ENCODE data around the gene NIFK. TPM values are rescaled to one million over a fixed set of nuclear protein-coding genes. Genes with fewer than 3 reads are reported as not detected.
A peak's percentile ranks its signal among the peaks of the same experiment; 100 is the strongest.

NIFK gene
- 10 to 100 TPM; 38.2 to 39.9 TPM for polyA plus RNA-seq

DNA sequence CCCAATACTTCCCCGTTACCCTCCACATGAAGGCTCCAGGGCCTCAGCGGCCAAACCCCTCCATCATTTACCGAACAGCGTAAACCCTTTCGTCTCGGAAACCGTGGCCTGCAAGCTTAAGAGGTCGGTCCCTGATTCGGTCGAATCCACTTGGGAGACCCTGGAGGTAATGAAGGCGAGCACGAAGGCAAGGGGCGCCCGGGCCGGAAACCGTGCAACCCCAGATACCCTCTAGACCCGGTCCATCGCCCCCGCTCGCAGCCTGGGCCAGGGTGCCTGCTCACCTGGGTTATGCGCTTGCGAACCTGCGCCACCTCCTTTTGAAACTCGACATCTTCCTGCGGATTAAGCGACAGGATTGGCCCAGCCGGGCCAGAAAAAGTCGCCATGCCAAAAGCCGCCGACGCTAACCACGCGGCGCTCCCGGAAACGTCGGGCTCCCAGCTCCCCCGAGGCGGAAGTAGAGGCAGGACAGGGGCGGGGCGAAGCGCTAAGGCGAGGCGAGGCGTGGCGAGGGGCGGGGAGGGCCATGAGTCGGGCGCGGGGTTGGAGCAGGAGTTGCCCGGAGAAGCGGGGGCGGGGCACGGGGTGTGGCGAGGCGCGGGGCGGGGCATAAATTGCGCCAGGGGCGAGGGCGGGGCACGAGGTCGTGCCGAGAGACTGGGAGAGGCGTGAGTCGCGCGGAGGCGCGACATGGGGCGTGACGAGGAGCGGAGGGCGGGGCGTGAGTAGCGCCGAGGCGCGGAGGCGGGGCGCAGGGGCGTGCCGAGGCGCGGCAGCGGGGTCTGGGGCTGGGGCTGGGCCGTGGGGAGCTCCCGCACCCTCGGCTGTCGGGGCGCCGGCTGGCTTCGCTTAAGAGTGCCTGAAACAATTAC is at the start of gene NIFK:
NIFK (minus strand) TSS at position 414 of the 875 bp plus-strand sequence; CDS start at position 389, 25 bp downstream.
- Histone ChIP-seq H3K4me1 (ENCODE audit: control insufficient read depth in 2 of 2, insufficient read depth in 2 of 2, low read length in 1 of 2) (no peaks in the 10 kb centered on the region), H3K4me3 (ENCODE audit: low read depth in 1 of 2, low read length in 2 of 2) (peak within 1 kb of the TSS; percentile 83 to 96), H3K9me3 (ENCODE audit: control insufficient read depth in 2 of 2, insufficient read depth in 1 of 2, low read depth in 1 of 2, low read length in 1 of 2) (no peaks in the 10 kb centered on the region), H3K27me3 (ENCODE audit: control insufficient read depth in 1 of 2, insufficient read depth in 2 of 2, low read length in 2 of 2) (no peaks in the 10 kb centered on the region), H3K27ac (ENCODE audit: low read depth in 2 of 2, low read length in 1 of 2) (peak within 1 kb of the TSS; percentile 83 to 86), H3K36me3 (ENCODE audit: control insufficient read depth in 2 of 2, insufficient read depth in 2 of 2, low read length in 1 of 2) (peaks cover 0 to under 1% of the 10 kb centered on the region in 2 donors)
- WGBS, 2 donors = 0 to 1% methylated on average over 80 to 93 of the region's 93 CpGs

- 45 to 48% methylated on average over 2 of the region's 2 CpGs for WGBS, 2 donors
Observed at GRCh38 chr2:121783180-121783579, 46.5 kb upstream of the NIFK start.

DNA sequence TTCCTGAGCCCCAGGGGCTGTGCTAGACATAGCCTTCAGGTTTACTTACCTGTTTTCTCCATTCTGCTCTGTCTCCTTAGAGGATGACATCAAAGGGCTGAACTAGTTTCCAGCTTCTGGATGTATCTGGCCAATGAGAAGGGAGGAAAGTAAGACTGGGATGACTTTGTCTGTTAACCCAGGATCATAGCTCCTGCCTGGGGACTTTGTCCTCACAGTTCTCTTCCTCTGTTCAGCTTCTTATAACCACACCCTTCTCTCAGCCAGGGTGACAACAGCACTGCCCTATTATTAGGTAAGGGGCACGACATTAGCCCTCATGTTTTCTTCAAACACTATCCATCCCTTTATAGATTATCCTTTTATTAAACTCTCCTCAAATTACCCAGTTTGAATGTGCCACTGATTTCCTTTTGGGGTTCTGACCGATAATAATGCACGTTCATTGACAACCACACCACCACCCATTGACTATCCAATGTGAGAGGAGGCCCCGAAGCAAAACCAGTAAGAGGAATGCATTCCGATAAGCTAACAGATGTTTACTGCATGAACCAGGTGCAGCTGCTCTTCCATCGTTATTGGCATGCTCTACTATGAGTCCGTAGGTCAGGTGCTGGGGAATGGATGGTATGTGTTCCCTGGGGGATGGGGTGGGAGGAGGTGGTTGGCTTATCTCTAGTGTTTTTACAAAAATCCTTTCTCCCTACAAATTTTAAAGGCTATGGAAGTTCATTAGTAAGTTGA is 42.2 kb upstream of the NIFK start:
- H3K9me3 ChIP-seq (ENCODE audit: control insufficient read depth in 2 of 2, insufficient read depth in 1 of 2, low read depth in 1 of 2, low read length in 1 of 2) = no peaks in the 10 kb centered on the region
- 69 to 77% methylated on average over 7 of the region's 7 CpGs for WGBS, 2 donors
- peaks cover 0 to 4% of the 10 kb centered on the region in 2 donors for H3K4me1 ChIP-seq (ENCODE audit: control insufficient read depth in 2 of 2, insufficient read depth in 2 of 2, low read length in 1 of 2)
- peaks cover 0 to 3% of the 10 kb centered on the region in 2 donors for H3K27me3 ChIP-seq (ENCODE audit: control insufficient read depth in 1 of 2, insufficient read depth in 2 of 2, low read length in 2 of 2)
- no peak overlapping the region for H3K4me3 ChIP-seq (ENCODE audit: low read depth in 1 of 2, low read length in 2 of 2)
- H3K27ac ChIP-seq (ENCODE audit: low read depth in 2 of 2, low read length in 1 of 2) = no peak overlapping the region
- no peaks in the 10 kb centered on the region for H3K36me3 ChIP-seq (ENCODE audit: control insufficient read depth in 2 of 2, insufficient read depth in 2 of 2, low read length in 1 of 2)

More at GRCh38 chr2:121783180-121783579, 46.5 kb upstream of the NIFK start:
- Histone ChIP-seq H3K9me3 (ENCODE audit: control insufficient read depth in 2 of 2, insufficient read depth in 1 of 2, low read depth in 1 of 2, low read length in 1 of 2) (no peaks in the 10 kb centered on the region), H3K36me3 (ENCODE audit: control insufficient read depth in 2 of 2, insufficient read depth in 2 of 2, low read length in 1 of 2) (no peaks in the 10 kb centered on the region), H3K27ac (ENCODE audit: low read depth in 2 of 2, low read length in 1 of 2) (no peak overlapping the region), H3K4me1 (ENCODE audit: control insufficient read depth in 2 of 2, insufficient read depth in 2 of 2, low read length in 1 of 2) (no peaks in the 10 kb centered on the region), H3K27me3 (ENCODE audit: control insufficient read depth in 1 of 2, insufficient read depth in 2 of 2, low read length in 2 of 2) (peaks cover 0 to 3% of the 10 kb centered on the region in 2 donors), H3K4me3 (ENCODE audit: low read depth in 1 of 2, low read length in 2 of 2) (no peak overlapping the region)

GRCh38 chr2:121777699-121778058 is 41.0 kb upstream of the NIFK start:
- no peaks in the 10 kb centered on the region for H3K9me3 ChIP-seq (ENCODE audit: control insufficient read depth in 2 of 2, insufficient read depth in 1 of 2, low read depth in 1 of 2, low read length in 1 of 2)
- H3K27me3 ChIP-seq (ENCODE audit: control insufficient read depth in 1 of 2, insufficient read depth in 2 of 2, low read length in 2 of 2) = no peaks in the 10 kb centered on the region
- WGBS, 2 donors = 55 to 68% methylated on average over 1 of the region's 1 CpG
- H3K4me1 ChIP-seq (ENCODE audit: control insufficient read depth in 2 of 2, insufficient read depth in 2 of 2, low read length in 1 of 2) = peaks cover 0 to 4% of the 10 kb centered on the region in 2 donors
- no peak overlapping the region for H3K4me3 ChIP-seq (ENCODE audit: low read depth in 1 of 2, low read length in 2 of 2)
- peaks cover 0 to 2% of the 10 kb centered on the region in 2 donors for H3K36me3 ChIP-seq (ENCODE audit: control insufficient read depth in 2 of 2, insufficient read depth in 2 of 2, low read length in 1 of 2)
- H3K27ac ChIP-seq (ENCODE audit: low read depth in 2 of 2, low read length in 1 of 2) = no peak overlapping the region

- no peaks in the 10 kb centered on the region for H3K9me3 ChIP-seq (ENCODE audit: control insufficient read depth in 2 of 2, insufficient read depth in 1 of 2, low read depth in 1 of 2, low read length in 1 of 2)
- no peaks in the 10 kb centered on the region for H3K27me3 ChIP-seq (ENCODE audit: control insufficient read depth in 1 of 2, insufficient read depth in 2 of 2, low read length in 2 of 2)
- no peak overlapping the region for H3K4me3 ChIP-seq (ENCODE audit: low read depth in 1 of 2, low read length in 2 of 2)
- H3K36me3 ChIP-seq (ENCODE audit: control insufficient read depth in 2 of 2, insufficient read depth in 2 of 2, low read length in 1 of 2) = peaks cover 0 to 2% of the 10 kb centered on the region in 2 donors
- WGBS, 2 donors = 44 to 51% methylated on average over 12 of the region's 12 CpGs
- H3K27ac ChIP-seq (ENCODE audit: low read depth in 2 of 2, low read length in 1 of 2) = no peak overlapping the region
- H3K4me1 ChIP-seq (ENCODE audit: control insufficient read depth in 2 of 2, insufficient read depth in 2 of 2, low read length in 1 of 2) = peaks cover 0 to 4% of the 10 kb centered on the region in 2 donors
Observed at GRCh38 chr2:121776885-121777698, 40.4 kb upstream of the NIFK start.

DNA sequence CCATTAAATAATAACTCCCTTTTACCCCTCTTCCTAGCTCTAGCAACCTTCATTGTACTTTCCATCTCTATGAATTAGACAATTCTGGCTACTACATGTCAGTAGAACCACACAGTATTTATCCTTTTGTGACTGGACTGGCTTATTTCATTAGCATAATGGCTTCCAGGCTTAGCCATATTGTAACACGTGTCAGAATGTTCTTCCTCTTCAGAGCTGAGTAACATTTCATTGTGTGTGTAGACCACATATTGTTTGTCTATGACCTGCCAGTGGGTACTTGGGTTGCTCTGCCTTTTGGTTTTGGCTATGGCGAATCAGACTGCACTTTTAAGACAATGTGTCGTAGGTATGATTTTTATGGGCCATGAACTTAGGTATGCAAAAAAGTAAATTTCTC is 39.7 kb upstream of the NIFK start:
- Histone ChIP-seq H3K27me3 (ENCODE audit: control insufficient read depth in 1 of 2, insufficient read depth in 2 of 2, low read length in 2 of 2) (no peaks in the 10 kb centered on the region), H3K27ac (ENCODE audit: low read depth in 2 of 2, low read length in 1 of 2) (no peak overlapping the region), H3K4me1 (ENCODE audit: control insufficient read depth in 2 of 2, insufficient read depth in 2 of 2, low read length in 1 of 2) (peaks cover 0 to 4% of the 10 kb centered on the region in 2 donors), H3K36me3 (ENCODE audit: control insufficient read depth in 2 of 2, insufficient read depth in 2 of 2, low read length in 1 of 2) (peaks cover 0 to 2% of the 10 kb centered on the region in 2 donors), H3K9me3 (ENCODE audit: control insufficient read depth in 2 of 2, insufficient read depth in 1 of 2, low read depth in 1 of 2, low read length in 1 of 2) (no peaks in the 10 kb centered on the region), H3K4me3 (ENCODE audit: low read depth in 1 of 2, low read length in 2 of 2) (no peak overlapping the region)
- 71 to 75% methylated on average over 3 of the region's 3 CpGs for WGBS, 2 donors

- H3K27ac ChIP-seq (ENCODE audit: low read depth in 2 of 2, low read length in 1 of 2) = no peak overlapping the region
- H3K36me3 ChIP-seq (ENCODE audit: control insufficient read depth in 2 of 2, insufficient read depth in 2 of 2, low read length in 1 of 2) = peaks cover 0 to 2% of the 10 kb centered on the region in 2 donors
- peaks cover 0 to 4% of the 10 kb centered on the region in 2 donors for H3K4me1 ChIP-seq (ENCODE audit: control insufficient read depth in 2 of 2, insufficient read depth in 2 of 2, low read length in 1 of 2)
- H3K27me3 ChIP-seq (ENCODE audit: control insufficient read depth in 1 of 2, insufficient read depth in 2 of 2, low read length in 2 of 2) = no peaks in the 10 kb centered on the region
- H3K9me3 ChIP-seq (ENCODE audit: control insufficient read depth in 2 of 2, insufficient read depth in 1 of 2, low read depth in 1 of 2, low read length in 1 of 2) = no peaks in the 10 kb centered on the region
- 92% methylated on average over 13 of the region's 13 CpGs for WGBS, 2 donors
- H3K4me3 ChIP-seq (ENCODE audit: low read depth in 1 of 2, low read length in 2 of 2) = no peak overlapping the region
Observed at GRCh38 chr2:121774235-121774634, 37.6 kb upstream of the NIFK start.

DNA sequence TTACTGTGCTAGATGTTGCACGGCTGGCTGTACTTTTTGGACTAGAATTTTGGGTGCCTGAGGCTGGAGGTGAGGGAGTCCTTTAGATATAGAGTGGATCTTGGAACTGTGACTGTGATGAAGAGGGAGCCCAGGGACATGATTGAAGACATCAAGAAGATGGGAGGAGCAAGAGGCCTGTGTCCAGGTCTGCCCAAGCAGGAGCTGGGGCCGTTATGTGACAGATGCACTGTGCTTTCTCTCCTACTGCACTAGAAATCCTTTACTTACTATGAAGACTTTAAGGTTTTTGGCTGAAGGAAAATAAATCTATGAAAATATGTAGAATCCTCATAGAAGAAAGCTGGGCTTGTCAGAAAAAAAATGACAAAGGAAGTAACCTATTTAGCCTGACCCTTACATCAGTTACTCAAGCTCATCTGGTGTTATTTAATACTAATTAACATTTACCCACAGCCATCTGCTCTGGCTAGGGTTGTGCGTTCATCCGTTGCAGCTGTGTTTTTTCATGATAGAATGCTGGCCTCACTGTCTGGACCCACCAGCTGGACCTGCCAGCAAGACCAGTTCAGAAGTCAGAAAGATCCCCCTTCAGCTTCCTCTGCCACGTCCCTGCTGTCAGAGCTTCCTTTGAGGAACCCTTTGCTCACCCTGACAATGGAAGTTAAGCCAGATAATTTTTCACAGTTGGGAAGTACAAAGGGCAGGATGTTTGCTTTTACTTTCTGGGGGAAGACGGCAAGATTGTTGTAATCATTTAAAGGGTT is 35.5 kb upstream of the NIFK start:
- Histone ChIP-seq H3K9me3 (ENCODE audit: control insufficient read depth in 2 of 2, insufficient read depth in 1 of 2, low read depth in 1 of 2, low read length in 1 of 2) (no peaks in the 10 kb centered on the region), H3K4me1 (ENCODE audit: control insufficient read depth in 2 of 2, insufficient read depth in 2 of 2, low read length in 1 of 2) (peaks cover 0 to 3% of the 10 kb centered on the region in 2 donors), H3K27me3 (ENCODE audit: control insufficient read depth in 1 of 2, insufficient read depth in 2 of 2, low read length in 2 of 2) (no peaks in the 10 kb centered on the region), H3K27ac (ENCODE audit: low read depth in 2 of 2, low read length in 1 of 2) (no peak overlapping the region), H3K4me3 (ENCODE audit: low read depth in 1 of 2, low read length in 2 of 2) (no peak overlapping the region), H3K36me3 (ENCODE audit: control insufficient read depth in 2 of 2, insufficient read depth in 2 of 2, low read length in 1 of 2) (peaks cover 0 to 2% of the 10 kb centered on the region in 2 donors)
- WGBS, 2 donors = 49 to 50% methylated on average over 6 of the region's 6 CpGs

Measured in esophagus (tissue), 2 donors.